Measurements from ENCODE around the gene PCGF2.

The PCGF2 gene

GRCh38 chr17:38711792-38712571, 36.2 kb downstream of the PCGF2 start:
- H3K4me1 Mint-ChIP-seq = peaks cover 29% of the 10 kb centered on the region
- no peaks in the 10 kb centered on the region for H3K27me3 Mint-ChIP-seq
- no peak for DNase-seq (ENCODE audit: low spot score in 2 of 2)
- H3K9me3 Mint-ChIP-seq = no peaks in the 10 kb centered on the region
- H3K36me3 Mint-ChIP-seq = peaks cover 27% of the 10 kb centered on the region
- no peak overlapping the region for H3K27ac Mint-ChIP-seq
- no peak for ATAC-seq (ENCODE audit: low read depth)
- no peak overlapping the region for H3K4me3 Mint-ChIP-seq

- Mint-ChIP-seq H3K4me1 (peaks cover 33% of the 10 kb centered on the region), H3K27ac (no peak overlapping the region), H3K9me3 (no peaks in the 10 kb centered on the region), H3K27me3 (no peaks in the 10 kb centered on the region), H3K4me3 (no peak overlapping the region), H3K36me3 (peaks cover 24% of the 10 kb centered on the region)
- ATAC-seq (ENCODE audit: low read depth) = no peak
- DNase-seq (ENCODE audit: low spot score in 2 of 2) = no peak
Observed at GRCh38 chr17:38710985-38711384, 37.2 kb downstream of the PCGF2 start.

DNA sequence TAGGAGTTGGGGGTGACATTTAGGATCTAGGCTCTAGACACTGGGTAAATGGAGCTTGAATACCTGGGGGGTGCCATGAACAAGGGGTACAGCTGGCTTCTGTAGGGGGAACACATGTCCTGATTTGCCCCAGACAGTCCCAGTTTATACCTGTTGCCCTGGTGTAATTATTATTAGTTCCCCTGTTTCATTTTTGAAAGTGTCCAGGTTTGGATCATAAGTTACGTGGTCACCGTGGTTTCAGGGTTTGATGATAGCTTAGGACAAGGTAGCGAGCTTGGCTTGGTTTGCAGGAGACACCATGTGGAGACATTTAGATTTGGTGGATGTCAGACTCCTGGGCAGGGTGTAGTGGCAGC, 37.6 kb downstream of the PCGF2 start:
- H3K27me3 Mint-ChIP-seq = no peaks in the 10 kb centered on the region
- no peak for DNase-seq (ENCODE audit: low spot score in 2 of 2)
- H3K36me3 Mint-ChIP-seq = peaks cover 22% of the 10 kb centered on the region
- peaks cover 32% of the 10 kb centered on the region for H3K4me1 Mint-ChIP-seq
- H3K9me3 Mint-ChIP-seq = no peaks in the 10 kb centered on the region
- no peak overlapping the region for H3K4me3 Mint-ChIP-seq
- H3K27ac Mint-ChIP-seq = no peak overlapping the region
- ATAC-seq (ENCODE audit: low read depth) = no peak

GRCh38 chr17:38709864-38710603, 38.1 kb downstream of the PCGF2 start:
- Mint-ChIP-seq H3K27ac (peak overlapping the region; percentile 39), H3K4me3 (no peak overlapping the region), H3K36me3 (peaks cover 20% of the 10 kb centered on the region), H3K9me3 (no peaks in the 10 kb centered on the region), H3K27me3 (no peaks in the 10 kb centered on the region), H3K4me1 (peaks cover 30% of the 10 kb centered on the region)
- ATAC-seq (ENCODE audit: low read depth) (no peak), DNase-seq (ENCODE audit: low spot score in 2 of 2) (no peak)

GRCh38 chr17:38709104-38709820, 38.9 kb downstream of the PCGF2 start:
- no peak overlapping the region for H3K4me3 Mint-ChIP-seq
- H3K27ac Mint-ChIP-seq = no peak overlapping the region

DNA sequence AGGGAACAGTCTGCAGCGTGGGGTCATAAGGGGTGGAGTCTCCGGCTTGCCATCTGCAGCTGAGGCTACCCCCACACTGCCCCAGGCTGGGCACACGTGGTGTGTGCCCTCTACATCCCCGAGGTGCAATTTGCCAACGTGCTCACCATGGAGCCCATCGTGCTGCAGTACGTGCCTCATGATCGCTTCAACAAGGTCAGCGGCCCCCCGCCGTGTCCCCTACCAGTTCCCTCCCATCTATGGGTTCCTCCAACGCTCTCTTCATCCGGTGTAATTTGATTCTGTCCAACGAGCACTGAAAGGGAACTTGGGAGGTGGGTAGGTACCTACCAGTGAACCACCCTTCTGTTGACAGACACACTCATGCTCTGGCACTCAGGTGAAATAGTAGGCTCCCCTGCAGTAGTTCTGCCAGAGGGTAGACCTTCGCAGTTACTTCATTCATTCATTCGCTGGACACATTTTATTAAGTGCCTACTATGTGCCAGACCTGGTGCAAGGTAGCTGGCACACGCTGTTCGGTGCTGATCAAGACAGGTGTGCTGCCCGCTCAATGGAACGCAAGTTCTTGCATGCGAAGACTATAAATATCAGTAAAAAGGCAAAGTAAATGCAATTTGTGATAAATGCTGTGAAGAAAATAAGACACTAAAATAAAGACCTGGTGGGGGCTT, 40.3 kb downstream of the PCGF2 start:
- no peaks in the 10 kb centered on the region for H3K9me3 Mint-ChIP-seq
- no peak overlapping the region for H3K27ac Mint-ChIP-seq
- H3K4me3 Mint-ChIP-seq = peak overlapping the region; percentile 45
- DNase-seq (ENCODE audit: low spot score in 2 of 2) (no peak), ATAC-seq (ENCODE audit: low read depth) (no peak)
- H3K27me3 Mint-ChIP-seq = no peaks in the 10 kb centered on the region
- peaks cover 32% of the 10 kb centered on the region for H3K4me1 Mint-ChIP-seq
- peaks cover 13% of the 10 kb centered on the region for H3K36me3 Mint-ChIP-seq

More at GRCh38 chr17:38709104-38709820, 38.9 kb downstream of the PCGF2 start:
- no peaks in the 10 kb centered on the region for H3K27me3 Mint-ChIP-seq
- H3K36me3 Mint-ChIP-seq = peaks cover 16% of the 10 kb centered on the region
- ATAC-seq (ENCODE audit: low read depth) = no peak
- no peaks in the 10 kb centered on the region for H3K9me3 Mint-ChIP-seq
- DNase-seq (ENCODE audit: low spot score in 2 of 2) = no peak
- peaks cover 29% of the 10 kb centered on the region for H3K4me1 Mint-ChIP-seq

GRCh38 chr17:38706505-38707216, 41.5 kb downstream of the PCGF2 start:
- ATAC-seq (ENCODE audit: low read depth) (no peak), DNase-seq (ENCODE audit: low spot score in 2 of 2) (no peak)
- Mint-ChIP-seq H3K27ac (peak overlapping the region; percentile 97), H3K36me3 (peaks cover 13% of the 10 kb centered on the region), H3K9me3 (no peaks in the 10 kb centered on the region), H3K4me1 (peaks cover 35% of the 10 kb centered on the region), H3K27me3 (no peaks in the 10 kb centered on the region), H3K4me3 (peak overlapping the region; percentile 94)

- Mint-ChIP-seq H3K4me1 (peaks cover 40% of the 10 kb centered on the region), H3K4me3 (peak overlapping the region; percentile 94), H3K27ac (peak overlapping the region; percentile 97), H3K27me3 (no peaks in the 10 kb centered on the region), H3K9me3 (no peaks in the 10 kb centered on the region), H3K36me3 (peaks cover 13% of the 10 kb centered on the region)
- DNase-seq (ENCODE audit: low spot score in 2 of 2) = no peak
- ATAC-seq (ENCODE audit: low read depth) = no peak
Observed at GRCh38 chr17:38705803-38706504, 42.2 kb downstream of the PCGF2 start.

- Mint-ChIP-seq H3K36me3 (peaks cover 13% of the 10 kb centered on the region), H3K9me3 (no peaks in the 10 kb centered on the region), H3K27me3 (no peaks in the 10 kb centered on the region), H3K4me1 (peaks cover 40% of the 10 kb centered on the region), H3K27ac (peak overlapping the region; percentile 97), H3K4me3 (peak overlapping the region; percentile 94)
- DNase-seq (ENCODE audit: low spot score in 2 of 2) (peak in 1 of 2 donors; percentile 52), ATAC-seq (ENCODE audit: low read depth) (no peak)
Observed at GRCh38 chr17:38705523-38705802, 42.7 kb downstream of the PCGF2 start.

DNA sequence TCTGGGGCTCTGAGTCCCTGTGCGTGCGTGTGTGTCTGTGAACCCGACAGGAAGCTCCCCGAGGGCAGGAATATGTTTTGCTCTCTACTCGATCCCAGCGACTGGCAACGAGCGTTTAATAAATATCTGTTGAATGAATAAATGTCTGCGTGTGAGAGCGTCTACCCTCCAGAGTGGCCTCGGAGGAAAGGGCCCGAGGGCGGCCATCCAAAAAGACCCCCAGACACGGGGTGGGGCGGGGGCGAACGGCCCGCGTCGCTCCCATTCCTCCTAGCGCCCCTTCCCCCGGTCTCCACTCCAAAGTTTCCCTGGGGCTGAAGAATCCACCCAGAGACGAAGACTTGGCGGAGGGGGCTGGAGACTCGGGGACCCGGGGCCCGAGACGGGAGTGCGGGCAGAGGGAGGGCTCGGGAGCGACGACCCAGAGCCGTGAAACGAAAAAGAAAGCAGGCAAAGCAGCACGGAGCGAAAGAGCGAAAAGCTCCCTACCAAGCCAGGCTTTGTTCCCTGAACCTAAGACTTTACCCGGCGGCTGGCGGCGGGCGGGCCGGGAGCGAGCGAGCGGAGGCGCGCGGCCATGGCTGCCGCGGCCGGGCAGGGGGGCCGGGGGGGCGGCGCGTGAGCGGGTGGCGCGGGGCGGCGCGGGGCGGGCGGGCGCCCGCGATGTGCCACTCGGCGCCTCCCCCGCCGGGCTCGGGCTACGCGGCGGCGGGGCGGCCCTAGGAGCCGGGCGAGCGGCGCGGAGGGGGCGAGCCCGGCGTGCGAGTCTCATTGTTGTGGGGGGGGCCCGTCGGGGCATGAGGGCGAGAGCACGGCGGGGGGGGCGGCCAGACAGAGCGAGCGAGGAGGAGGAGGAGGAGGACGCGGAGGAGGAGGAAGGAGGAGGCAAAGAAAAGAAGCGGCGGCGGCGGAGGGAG, 43.3 kb downstream of the PCGF2 start, which contains the start of gene MLLT6:
Gene MLLT6, plus strand, starts transcription at position 668 of the 917 bp plus-strand sequence. CDS start 360 bp downstream, outside the sequence.
- Mint-ChIP-seq H3K27ac (peak within 1 kb of the TSS; percentile 97), H3K4me3 (peak within 1 kb of the TSS; percentile 94), H3K27me3 (no peaks in the 10 kb centered on the region), H3K4me1 (peaks cover 38% of the 10 kb centered on the region), H3K9me3 (no peaks in the 10 kb centered on the region), H3K36me3 (peaks cover 8% of the 10 kb centered on the region)
- DNase-seq (ENCODE audit: low spot score in 2 of 2) (peak; percentile 72 to 80), ATAC-seq (ENCODE audit: low read depth) (peak; percentile 47)

GRCh38 chr17:38703742-38704605, 44.2 kb downstream of the PCGF2 start:
- no peaks in the 10 kb centered on the region for H3K27me3 Mint-ChIP-seq
- no peak for ATAC-seq (ENCODE audit: low read depth)
- no peaks in the 10 kb centered on the region for H3K9me3 Mint-ChIP-seq
- peak overlapping the region; percentile 94 for H3K4me3 Mint-ChIP-seq
- H3K4me1 Mint-ChIP-seq = peaks cover 34% of the 10 kb centered on the region
- DNase-seq (ENCODE audit: low spot score in 2 of 2) = peak in 1 of 2 donors; percentile 58
- H3K27ac Mint-ChIP-seq = peak overlapping the region; percentile 97
- peaks cover 2% of the 10 kb centered on the region for H3K36me3 Mint-ChIP-seq
